Vagina (tissue), 2 donors: ENCODE results near the gene C1orf21.

Experiments used
- CTCF ChIP-seq, 3 experiments: fragments of 450-650 bp in 2 of 3; fragments of 200-600 bp in 1 of 3; sonication (generic) in 1 of 3; IDR thresholded peaks; one replicate each; pipeline ENCODE4 v1.5.1; 2017 to 2019; ENCODE audit warnings: antibody characterized with exemption in 3 of 3, mild to moderate bottlenecking in 2 of 3, moderate library complexity in 2 of 3
- POLR2A ChIP-seq, 2 donors: fragments of 450-650 bp; IDR thresholded peaks; one replicate each; pipeline ENCODE4 v1.6.1; 2017; ENCODE audit warnings: antibody characterized with exemption in 2 of 2, mild to moderate bottlenecking in 2 of 2, moderate library complexity in 2 of 2
- POLR2AphosphoS5 ChIP-seq, 2 donors: sonication (generic); formaldehyde crosslinking; IDR thresholded peaks; one replicate each; pipeline ENCODE4 v1.9.0; 2017; ENCODE audit warnings: antibody characterized with exemption in 2 of 2, mild to moderate bottlenecking in 2 of 2, low read depth in 1 of 2; ENCODE audit not compliant: insufficient read depth in 1 of 2

- TF ChIP-seq POLR2AphosphoS5 (IDR thresholded peaks at IDR 0.05; ENCODE audit: insufficient read depth in 1 of 2, low read depth in 1 of 2) (no peak), POLR2A (IDR thresholded peaks at IDR 0.05) (no peak), CTCF (IDR thresholded peaks at IDR 0.05) (no peak)
Observed at GRCh38 chr1:184559117-184559713, 172.4 kb downstream of the C1orf21 start.
